Mammary epithelial cell (primary cell): ENCODE results near the gene EPO.

Experiments used
- CTCF ChIP-seq, 2 donors: IDR thresholded peaks in 1 of 2; conservative IDR thresholded peaks in 1 of 2; 2 replicates each; pipeline ENCODE4 v1.5.1; 2011 to 2012; ENCODE audit warnings: inconsistent platforms in 2 of 2, low read length in 2 of 2, mild to moderate bottlenecking in 2 of 2, control low read depth in 1 of 2, low read depth in 1 of 2; ENCODE audit not compliant: insufficient read depth in 1 of 2; ENCODE audit errors: extremely low read depth in 1 of 2
- EZH2 ChIP-seq: IDR thresholded peaks from 2 replicates; pipeline ENCODE4 v1.6.1; 2012; ENCODE audit warnings: low read length, inconsistent platforms, borderline replicate concordance

DNA sequence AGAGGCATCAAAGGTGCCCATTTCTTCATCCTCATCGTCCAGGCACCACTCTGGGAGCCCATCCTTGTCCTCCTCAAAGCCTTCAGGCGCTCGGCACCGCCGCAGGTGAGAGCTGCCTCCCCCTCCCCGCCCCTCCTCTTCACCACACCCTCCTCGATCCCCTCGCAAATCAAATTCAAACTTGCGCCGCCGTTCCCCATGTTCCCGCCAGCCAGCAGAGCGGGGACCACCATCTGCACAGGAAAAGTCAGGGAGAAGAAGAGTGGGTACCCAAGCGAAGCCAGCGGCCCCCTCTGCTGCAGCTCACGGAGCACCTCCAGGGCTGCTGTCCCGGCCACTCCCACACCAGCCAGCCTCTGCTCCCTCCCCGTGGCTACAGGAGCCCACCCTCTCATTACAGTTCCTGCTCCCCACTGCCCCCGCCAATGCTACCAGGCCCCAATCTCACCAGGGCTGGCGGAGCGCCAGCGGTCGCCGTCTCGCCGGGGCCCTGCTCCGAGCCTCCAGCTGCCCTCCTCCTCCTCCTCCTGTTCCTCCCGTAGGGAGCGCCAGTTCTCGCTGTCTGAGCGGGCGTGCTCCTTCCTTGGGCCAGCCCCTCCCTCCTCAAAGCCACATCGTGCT lies 34.0 kb upstream of the EPO start:
- TF ChIP-seq EZH2 (no peak), CTCF (conservative IDR thresholded peaks at IDR 0.05 in 1 of 2, IDR thresholded peaks at IDR 0.05 in 1 of 2; ENCODE audit: extremely low read depth in 1 of 2, insufficient read depth in 1 of 2, low read depth in 1 of 2, low read length in 2 of 2) (no peak)
